Gastrocnemius medialis (tissue), 4 donors: Measurements from ENCODE around the gene ZNF776. TPM values are rescaled to one million over a fixed set of nuclear protein-coding genes. Genes with fewer than 3 reads are reported as not detected.
A peak's percentile ranks its signal among the peaks of the same experiment; 100 is the strongest.
"Not testable (repeated sequence)": the region's sequence is repeated elsewhere in the genome, so short reads cannot be mapped to it uniquely, and the experiment has no call there.

Source experiments
- ATAC-seq, 2 donors: fragments of 150-250 bp; one replicate each; pipeline ENCODE4 v1.9.1; 2016
- DNase-seq, 2 donors: peaks; one replicate each; pipeline ENCODE4 v3.0.0-alpha.2; 2019
- H3K27ac ChIP-seq, 4 donors: fragments of 200-600 bp; sonication (generic); 1 replicate in 1 of 4; 2 replicates in 3 of 4; pipeline ENCODE4 v1.5.1; 2016 to 2018; ENCODE audit warnings: mild to moderate bottlenecking in 2 of 4, moderate library complexity in 1 of 4
- H3K27me3 ChIP-seq, 3 donors: fragments of 200-600 bp; sonication (generic) in 2 of 3; 1 replicate in 1 of 3; 2 replicates in 2 of 3; pipeline versions ENCODE4 v1.5.1 to v1.6.0; 2016 to 2019; ENCODE audit warnings: mild to moderate bottlenecking in 1 of 3, moderate library complexity in 1 of 3
- H3K36me3 ChIP-seq, 2 donors: fragments of 200-600 bp; sonication (generic) in 1 of 2; one replicate each; pipeline ENCODE4 v1.5.1; 2017 to 2018
- H3K4me1 ChIP-seq, 2 donors: fragments of 200-600 bp; sonication (generic) in 1 of 2; one replicate each; pipeline ENCODE4 v1.5.1; 2016 to 2017; ENCODE audit warnings: mild to moderate bottlenecking in 2 of 2
- H3K4me3 ChIP-seq, 4 donors: fragments of 200-600 bp; sonication (generic) in 3 of 4; 1 replicate in 1 of 4; 2 replicates in 3 of 4; pipeline ENCODE4 v1.5.1; 2016 to 2019; ENCODE audit warnings: mild to moderate bottlenecking in 2 of 4
- H3K9me3 ChIP-seq, 3 donors: fragments of 200-600 bp; sonication (generic) in 2 of 3; 1 replicate in 1 of 3; 2 replicates in 2 of 3; pipeline ENCODE4 v1.5.1; 2016 to 2019
- POLR2A ChIP-seq, 2 donors: fragments of 450-650 bp; IDR thresholded peaks; one replicate each; pipeline ENCODE4 v1.6.1; 2017; ENCODE audit warnings: antibody characterized with exemption in 2 of 2, mild to moderate bottlenecking in 2 of 2, moderate library complexity in 2 of 2
- in situ Hi-C, 4 donors: fragments of 200-750 bp; cut with MboI; loops; one replicate each; pipeline versions ENCODE4 v1.15.0 to v1.8.0; 2017; ENCODE audit warnings: low sequenced_read_pairs in 4 of 4
- intact Hi-C: fragments of 100-400 bp; cut with DNase I; formaldehyde crosslinking; loops from one replicate; pipeline ENCODE4 v1.15.1; 2023; ENCODE audit warnings: low total_unique reads
- total RNA-seq, 4 donors: library from RNA; depleted of rRNA; stranded (reverse); fragments of >200 nt; gene quantifications; one replicate each; pipeline versions ENCODE4 v1.1.0 to v1.2.3, GENCODE V29; 2016
- TF ChIP-seq, protein P1 (sequence below), 5 experiments: fragments of 450-650 bp in 3 of 5; fragments of 200-600 bp in 2 of 5; sonication (generic) in 2 of 5; IDR thresholded peaks in 4 of 5; conservative IDR thresholded peaks in 1 of 5; 1 replicate in 4 of 5; 2 replicates in 1 of 5; pipeline ENCODE4 v1.5.1; 2016 to 2019; ENCODE audit warnings: antibody characterized with exemption in 5 of 5, mild to moderate bottlenecking in 3 of 5, moderate library complexity in 3 of 5

ZNF776 gene
- total RNA-seq, 4 donors from 2014 or later = 5.0 to 8.1 (median 8.0) TPM

DNA sequence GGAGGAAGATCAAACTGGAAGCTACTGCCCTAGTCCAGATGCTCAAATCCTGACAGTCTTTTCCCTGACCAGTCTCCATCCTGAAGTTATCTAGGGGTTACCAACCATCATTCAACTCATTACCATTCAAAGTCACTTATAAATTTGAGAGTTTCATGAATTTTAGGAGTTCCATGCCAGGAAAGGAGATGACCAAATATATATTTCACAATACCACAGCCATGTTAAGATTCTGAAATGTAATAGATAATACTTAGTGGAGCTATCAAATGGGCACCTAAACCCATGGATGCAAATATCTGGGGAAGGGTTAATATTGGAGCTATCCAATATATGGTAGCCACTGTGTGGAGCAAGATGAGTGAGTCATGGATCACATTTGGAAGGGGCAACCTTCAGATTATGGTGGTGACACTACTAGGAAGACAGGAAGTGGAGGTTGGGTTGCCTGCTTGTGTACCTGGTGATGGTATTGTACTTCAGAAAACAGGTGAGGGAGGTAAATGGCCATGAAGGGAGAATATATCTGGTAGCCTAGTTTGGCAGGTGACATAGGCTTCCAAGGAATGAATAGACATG is 41.6 kb downstream of the ZNF776 start:
- intact Hi-C loops = no loop called here
- Histone ChIP-seq H3K9me3 (no peaks in the 10 kb centered on the region), H3K36me3 (peaks cover 0 to 34% of the 10 kb centered on the region in 2 donors), H3K4me3 (no peak overlapping the region), H3K27ac (peak overlapping the region in 1 of 4 donors; percentile 41), H3K4me1 (peaks cover 0 to 5% of the 10 kb centered on the region in 2 donors), H3K27me3 (no peaks in the 10 kb centered on the region)
- TF ChIP-seq, protein P1, sequence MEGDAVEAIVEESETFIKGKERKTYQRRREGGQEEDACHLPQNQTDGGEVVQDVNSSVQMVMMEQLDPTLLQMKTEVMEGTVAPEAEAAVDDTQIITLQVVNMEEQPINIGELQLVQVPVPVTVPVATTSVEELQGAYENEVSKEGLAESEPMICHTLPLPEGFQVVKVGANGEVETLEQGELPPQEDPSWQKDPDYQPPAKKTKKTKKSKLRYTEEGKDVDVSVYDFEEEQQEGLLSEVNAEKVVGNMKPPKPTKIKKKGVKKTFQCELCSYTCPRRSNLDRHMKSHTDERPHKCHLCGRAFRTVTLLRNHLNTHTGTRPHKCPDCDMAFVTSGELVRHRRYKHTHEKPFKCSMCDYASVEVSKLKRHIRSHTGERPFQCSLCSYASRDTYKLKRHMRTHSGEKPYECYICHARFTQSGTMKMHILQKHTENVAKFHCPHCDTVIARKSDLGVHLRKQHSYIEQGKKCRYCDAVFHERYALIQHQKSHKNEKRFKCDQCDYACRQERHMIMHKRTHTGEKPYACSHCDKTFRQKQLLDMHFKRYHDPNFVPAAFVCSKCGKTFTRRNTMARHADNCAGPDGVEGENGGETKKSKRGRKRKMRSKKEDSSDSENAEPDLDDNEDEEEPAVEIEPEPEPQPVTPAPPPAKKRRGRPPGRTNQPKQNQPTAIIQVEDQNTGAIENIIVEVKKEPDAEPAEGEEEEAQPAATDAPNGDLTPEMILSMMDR (IDR thresholded peaks at IDR 0.05 in 4 of 5, conservative IDR thresholded peaks at IDR 0.05 in 1 of 5) = no peak
- no peak for TF ChIP-seq POLR2A (IDR thresholded peaks at IDR 0.05)
- DNase-seq = no peak
- in situ Hi-C loops = no loop called here
- ATAC-seq = peak in 1 of 2 donors; percentile 51

DNA sequence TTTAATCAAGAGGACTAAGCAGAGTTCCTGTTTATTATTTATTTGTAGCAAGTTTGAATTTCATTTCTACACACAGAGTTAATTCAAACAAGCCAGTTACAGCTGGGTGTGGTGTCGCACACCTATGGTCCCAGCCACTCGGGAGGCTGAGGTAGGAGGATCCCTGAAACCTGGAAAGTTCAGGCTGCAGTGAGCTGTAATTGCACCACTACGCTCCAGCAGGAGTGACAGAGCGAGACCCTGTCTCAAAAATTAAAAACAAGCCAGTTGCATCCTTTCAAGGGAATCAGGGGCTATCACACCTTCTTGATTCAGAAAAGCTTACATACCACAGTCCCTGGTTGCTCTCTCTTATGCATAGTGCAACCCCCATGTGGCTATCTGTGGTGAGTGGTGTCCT is 42.7 kb downstream of the ZNF776 start:
- Histone ChIP-seq H3K27me3 (no peaks in the 10 kb centered on the region), H3K4me3 (no peak overlapping the region), H3K27ac (no peak overlapping the region), H3K36me3 (peaks cover 0 to 34% of the 10 kb centered on the region in 2 donors), H3K9me3 (no peaks in the 10 kb centered on the region), H3K4me1 (peaks cover 0 to 5% of the 10 kb centered on the region in 2 donors)
- in situ Hi-C loops = no loop called here
- DNase-seq = no peak
- intact Hi-C loops = no loop called here
- no peak for ATAC-seq
- TF ChIP-seq POLR2A (IDR thresholded peaks at IDR 0.05) = no peak
- TF ChIP-seq, protein P1 (IDR thresholded peaks at IDR 0.05 in 4 of 5, conservative IDR thresholded peaks at IDR 0.05 in 1 of 5) = no peak

- DNase-seq, H3K9me3 ChIP-seq, H3K27ac ChIP-seq, ATAC-seq, H3K27me3 ChIP-seq, H3K4me1 ChIP-seq, in situ Hi-C loops, H3K4me3 ChIP-seq: not testable (repeated sequence)
- intact Hi-C loops = loop anchor here (10.0 kb wide), 1 partner anchor 1692 kb away; no protein-coding TSS in a partner anchor
- peaks cover 0 to 25% of the 10 kb centered on the region in 2 donors for H3K36me3 ChIP-seq
Observed at GRCh38 chr19:57796580-57796979, 50.0 kb downstream of the ZNF776 start.

DNA sequence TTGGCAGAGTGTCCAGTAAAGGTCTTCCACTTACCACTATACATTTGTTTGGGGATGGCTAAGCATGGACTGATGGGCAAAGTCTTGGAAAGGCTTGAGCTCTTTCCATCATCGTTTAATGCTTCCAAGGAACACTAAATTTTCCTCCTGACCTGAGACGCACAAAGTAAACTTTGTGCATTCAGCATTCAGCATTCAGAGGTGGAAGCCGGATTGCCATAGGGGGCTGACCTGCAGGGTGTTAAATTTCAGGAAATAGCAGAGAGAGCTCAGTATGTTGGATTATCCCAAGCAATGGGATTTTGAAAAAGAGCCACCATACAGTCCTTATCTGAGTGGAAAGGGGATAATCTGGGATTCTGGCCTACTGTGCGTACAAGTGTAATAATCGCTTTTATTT is 54.1 kb downstream of the ZNF776 start:
- in situ Hi-C loops (no loop called here), intact Hi-C loops (no loop called here)
- H3K9me3 ChIP-seq = no peaks in the 10 kb centered on the region
- H3K27me3 ChIP-seq = no peaks in the 10 kb centered on the region
- DNase-seq = no peak
- peak overlapping the region in 1 of 4 donors; percentile 74 for H3K27ac ChIP-seq
- peaks cover 0 to 12% of the 10 kb centered on the region in 2 donors for H3K36me3 ChIP-seq
- TF ChIP-seq POLR2A (IDR thresholded peaks at IDR 0.05) = no peak
- TF ChIP-seq, protein P1 (IDR thresholded peaks at IDR 0.05 in 4 of 5, conservative IDR thresholded peaks at IDR 0.05 in 1 of 5) = no peak
- no peak for ATAC-seq
- no peak overlapping the region for H3K4me3 ChIP-seq
- peaks cover 9 to 33% of the 10 kb centered on the region in 2 donors for H3K4me1 ChIP-seq

DNA sequence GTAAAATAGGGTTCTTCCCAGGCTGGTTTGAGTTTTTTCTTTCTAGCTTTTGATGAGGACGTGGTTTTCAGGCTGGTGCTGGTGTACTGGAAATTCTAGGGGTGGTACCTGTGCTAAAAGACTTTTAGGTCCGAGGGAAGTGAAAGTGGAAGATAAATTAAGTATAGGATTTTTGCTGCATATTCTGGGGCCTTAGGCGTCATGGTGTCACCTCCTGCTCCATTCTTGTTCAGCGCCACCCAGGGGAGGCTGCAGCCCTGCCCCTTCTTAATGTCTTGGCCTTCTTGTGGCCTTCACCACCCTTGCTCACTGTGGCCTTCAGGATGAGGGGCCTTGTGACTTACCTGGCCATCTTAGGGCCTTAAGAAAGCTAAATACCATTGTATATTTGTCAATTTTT is 55.7 kb downstream of the ZNF776 start:
- in situ Hi-C loops = no loop called here
- Histone ChIP-seq H3K9me3 (no peaks in the 10 kb centered on the region), H3K36me3 (peaks cover 0 to 3% of the 10 kb centered on the region in 2 donors), H3K27ac (peak overlapping the region in 1 of 4 donors; percentile 77), H3K4me1 (peaks cover 9 to 33% of the 10 kb centered on the region in 2 donors), H3K4me3 (no peak overlapping the region), H3K27me3 (no peaks in the 10 kb centered on the region)
- intact Hi-C loops = no loop called here
- no peak for DNase-seq
- no peak for ATAC-seq
- TF ChIP-seq POLR2A (IDR thresholded peaks at IDR 0.05) = no peak
- TF ChIP-seq, protein P1 (IDR thresholded peaks at IDR 0.05 in 4 of 5, conservative IDR thresholded peaks at IDR 0.05 in 1 of 5) = no peak
